22Rv1 (cell line): ENCODE data around the gene MNX1.

Experiments
- H3K27ac ChIP-seq: fragments of 450-650 bp; 2 replicates; pipeline ENCODE4 v1.5.1; 2017
- CTCF ChIP-seq: fragments of 450-650 bp; IDR thresholded peaks from 2 replicates; pipeline ENCODE4 v1.5.1; 2017; ENCODE audit warnings: mild to moderate bottlenecking
- ZFX ChIP-seq: fragments of 450-650 bp; IDR thresholded peaks from 2 replicates; pipeline ENCODE4 v1.6.1; 2017; ENCODE audit warnings: antibody characterized with exemption, borderline replicate concordance

MNX1 gene

GRCh38 chr7:156989766-156990535 is 20.5 kb downstream of the MNX1 start:
- TF ChIP-seq CTCF, result no peak
- TF ChIP-seq ZFX, result no peak
- H3K27ac ChIP-seq, result no peak overlapping the region

- TF ChIP-seq ZFX (no peak), CTCF (no peak)
- H3K27ac ChIP-seq, result no peak overlapping the region
These were observed 21.9 kb downstream of the MNX1 start for GRCh38 chr7:156988343-156989185.

- TF ChIP-seq ZFX, result no peak
- TF ChIP-seq CTCF, result no peak
- H3K27ac ChIP-seq, result no peak overlapping the region
These were observed 24.1 kb downstream of the MNX1 start for GRCh38 chr7:156986378-156986777.

GRCh38 chr7:156985101-156985992 is 25.1 kb downstream of the MNX1 start:
- TF ChIP-seq ZFX, result no peak
- no peak for TF ChIP-seq CTCF

GRCh38 chr7:156984174-156984891 is 26.1 kb downstream of the MNX1 start:
- no peak for TF ChIP-seq ZFX
- H3K27ac ChIP-seq, result no peak overlapping the region

More at GRCh38 chr7:156985101-156985992, 25.1 kb downstream of the MNX1 start:
- no peak overlapping the region for H3K27ac ChIP-seq

GRCh38 chr7:156979711-156980110 is 30.8 kb downstream of the MNX1 start:
- TF ChIP-seq ZFX, result no peak
- no peak for TF ChIP-seq CTCF
- no peak overlapping the region for H3K27ac ChIP-seq

- TF ChIP-seq CTCF (no peak), ZFX (no peak)
- no peak overlapping the region for H3K27ac ChIP-seq
These were observed 31.4 kb downstream of the MNX1 start for GRCh38 chr7:156979007-156979606.
